Right lobe of liver (tissue), 4 donors: ENCODE measurements around the gene DGLUCY.

Experiments used
- CTCF ChIP-seq, 4 donors: fragments of 200-600 bp in 3 of 4; fragments of 450-650 bp in 1 of 4; IDR thresholded peaks; one replicate each; pipeline versions ENCODE4 v1.5.1 to v1.8.0; 2016 to 2022; ENCODE audit warnings: antibody characterized with exemption in 4 of 4, mild to moderate bottlenecking in 2 of 4
- POLR2A ChIP-seq: fragments of 450-650 bp; IDR thresholded peaks from one replicate; pipeline ENCODE4 v1.6.1; 2017; ENCODE audit warnings: antibody characterized with exemption, mild to moderate bottlenecking
- donor health status: DM: no; HTN: no; CAD: no.
- donor health status: DM: no; HTN: no; CAD: no.
- donor health status: DM: no; HTN: yes; CAD: no.

- TF ChIP-seq POLR2A = no peak
- no peak for TF ChIP-seq CTCF (IDR thresholded peaks at IDR 0.05)
Observed at GRCh38 chr14:91143862-91144261, 30.0 kb downstream of the DGLUCY start.
